GM19397 (cell line): ENCODE data around the gene MTFP1.
"Not testable (repeated sequence)": the region's sequence is repeated elsewhere in the genome, so short reads cannot be mapped to it uniquely, and the experiment has no call there.

Experiments used
- ATAC-seq: cut with Tn5 transposase; IDR thresholded peaks from one replicate; pipeline ENCODE4 v1.9.1; 2021; ENCODE audit warnings: mild to moderate bottlenecking, moderate library complexity; ENCODE audit not compliant: unreplicated experiment

The MTFP1 gene

GRCh38 chr22:30401024-30401423, 24.5 kb upstream of the MTFP1 start:
- ATAC-seq: not testable (repeated sequence)

DNA sequence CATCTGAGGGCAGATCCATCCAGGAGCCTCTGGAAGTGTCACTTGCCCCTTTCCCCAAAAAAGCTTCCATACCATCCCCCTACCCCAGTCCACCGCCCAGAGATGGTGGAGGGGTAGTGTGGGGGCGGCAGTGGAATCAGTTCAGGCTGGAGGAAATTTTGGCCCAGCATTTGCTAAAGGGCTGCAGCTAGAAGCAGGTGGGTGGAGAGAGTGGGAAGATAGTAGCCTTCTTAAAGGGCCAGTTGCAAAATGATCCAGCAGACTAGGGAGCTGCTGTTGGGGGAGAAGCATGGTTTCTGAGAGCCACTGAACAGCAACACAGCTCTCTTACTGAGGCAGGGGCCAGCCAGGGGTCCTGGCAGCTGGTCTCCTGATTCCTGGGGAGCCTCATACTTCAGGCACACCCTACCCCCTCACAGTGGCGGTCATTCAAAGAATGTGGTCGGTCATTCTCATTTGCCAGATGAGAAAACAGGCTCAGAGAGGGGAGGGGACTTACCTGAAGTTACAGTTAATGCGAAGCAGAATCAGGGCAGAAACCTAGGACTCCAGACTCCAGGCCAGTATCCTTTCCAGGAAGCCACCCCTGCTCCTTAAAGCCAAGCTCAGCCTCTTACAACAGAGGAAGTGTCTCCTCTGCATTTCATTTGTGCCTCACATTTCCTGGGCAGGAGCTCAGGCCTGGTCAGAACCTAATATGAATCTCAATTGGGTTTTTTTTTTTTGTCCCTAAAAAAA, 23.4 kb upstream of the MTFP1 start:
- ATAC-seq: no peak

GRCh38 chr22:30402766-30403104, 22.8 kb upstream of the MTFP1 start:
- ATAC-seq: not testable (repeated sequence)

DNA sequence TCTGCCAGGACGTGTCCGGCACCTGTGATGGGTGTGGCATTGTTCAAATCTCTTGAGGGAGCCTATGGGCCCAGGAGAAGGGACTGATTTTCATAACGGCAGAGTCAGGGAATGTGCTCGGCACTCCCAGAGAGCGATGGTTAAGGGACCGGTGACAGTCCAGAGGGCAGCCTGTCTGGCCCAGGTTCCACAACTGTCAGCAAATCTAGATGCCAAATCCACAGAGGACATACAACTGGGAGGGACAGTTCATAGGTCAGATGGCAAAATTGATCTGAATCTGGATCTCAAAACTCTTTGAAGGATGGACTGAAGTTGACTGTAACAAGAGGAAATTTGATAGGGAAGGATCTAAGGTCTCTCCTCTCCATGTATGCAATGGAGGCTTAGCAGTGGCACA, 21.3 kb upstream of the MTFP1 start:
- ATAC-seq: no peak

DNA sequence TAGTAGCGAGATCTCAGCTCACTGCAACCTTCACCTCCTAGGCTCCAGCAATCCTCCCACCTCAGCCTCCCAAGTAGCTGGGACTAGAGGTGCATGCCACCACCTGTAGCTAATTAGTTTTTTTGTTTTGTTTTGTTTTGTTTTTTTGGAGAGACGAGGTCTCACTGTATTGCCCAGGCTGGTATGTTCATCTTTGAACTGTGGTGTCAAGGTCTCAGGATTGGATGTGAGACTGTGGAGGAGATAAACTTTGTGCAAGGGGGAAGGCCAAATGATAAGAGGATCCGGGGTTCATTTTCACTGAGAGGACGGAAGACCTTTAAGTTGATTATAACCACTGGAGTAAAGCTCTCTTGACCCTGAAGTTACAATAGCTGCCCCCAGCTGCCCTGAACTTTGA, 19.8 kb upstream of the MTFP1 start:
- no peak for ATAC-seq

- no peak for ATAC-seq
Measured at GRCh38 chr22:30406400-30406799, 19.2 kb upstream of the MTFP1 start.

DNA sequence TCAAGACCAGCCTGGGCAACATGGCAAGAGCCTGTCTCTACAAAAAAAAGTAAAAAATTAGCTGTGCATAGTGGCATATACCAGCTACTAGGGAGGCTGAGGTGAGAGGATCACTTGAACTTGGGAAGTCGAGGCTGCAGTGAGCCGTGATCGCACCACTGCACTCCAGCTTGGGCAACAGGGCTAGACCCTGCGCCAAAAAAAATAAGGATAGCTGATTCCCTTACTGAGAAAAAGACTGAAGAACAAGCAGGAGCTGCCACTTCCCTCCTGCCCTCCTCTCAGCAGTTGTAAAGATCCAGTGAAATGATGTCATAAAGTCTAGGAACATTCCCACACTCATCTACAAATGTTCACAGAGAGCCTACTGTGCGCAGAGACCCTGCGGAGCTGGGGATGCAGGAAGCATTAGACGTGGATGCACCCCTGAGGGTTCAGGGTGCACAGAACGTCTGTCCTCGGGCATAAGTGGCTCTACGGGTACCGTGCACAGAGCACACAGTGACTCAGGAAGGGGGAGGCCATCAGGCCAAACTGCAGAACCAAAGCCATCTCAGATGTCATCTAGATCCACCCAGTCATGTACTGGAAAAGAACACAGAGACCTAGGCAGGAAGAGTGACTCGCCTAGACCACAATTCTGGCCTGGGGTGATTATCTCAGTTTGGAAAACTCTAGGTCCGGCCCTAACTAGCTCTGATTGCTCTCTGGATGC, 17.0 kb upstream of the MTFP1 start:
- ATAC-seq: no peak

- ATAC-seq: no peak
Measured at GRCh38 chr22:30411780-30412179, 13.8 kb upstream of the MTFP1 start.

GRCh38 chr22:30413001-30413400, 12.6 kb upstream of the MTFP1 start:
- no peak for ATAC-seq

DNA sequence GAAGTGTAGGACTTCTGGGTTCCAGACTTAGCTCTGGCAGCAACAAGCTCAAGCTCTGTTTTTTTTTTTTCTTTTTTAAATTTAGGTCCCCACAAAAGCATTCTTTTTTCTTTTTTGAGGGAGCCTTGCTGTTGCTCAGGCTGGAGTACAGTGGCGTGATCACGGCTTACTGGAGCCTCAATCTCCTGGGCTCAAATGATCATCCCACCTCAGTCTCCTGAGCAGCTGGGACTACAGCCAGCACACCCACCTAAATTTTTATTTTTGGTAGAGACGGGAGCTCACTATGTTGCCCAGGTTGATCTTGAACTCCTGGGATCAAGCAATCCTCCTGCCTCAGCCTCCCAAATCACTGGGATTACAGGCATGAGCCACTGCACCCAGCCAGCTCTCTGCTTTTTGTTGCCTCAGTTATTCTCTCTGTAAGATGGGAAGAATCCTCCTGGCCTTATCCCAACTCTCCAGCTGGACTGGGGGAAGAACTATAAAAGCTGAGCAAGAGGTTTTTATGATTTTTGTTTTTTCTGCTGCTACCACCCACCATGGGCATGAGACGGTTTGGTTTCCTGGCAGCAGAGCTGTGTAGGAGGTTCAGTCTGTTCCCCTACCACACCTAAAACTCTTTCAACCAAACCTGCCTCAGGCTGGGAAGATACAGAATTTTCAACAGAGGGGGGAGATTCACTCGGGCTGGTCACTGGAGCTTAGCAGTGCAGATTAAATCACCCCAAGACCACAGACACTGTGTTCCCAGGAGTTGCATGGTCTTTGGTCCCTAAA, 11.6 kb upstream of the MTFP1 start:
- no peak for ATAC-seq

DNA sequence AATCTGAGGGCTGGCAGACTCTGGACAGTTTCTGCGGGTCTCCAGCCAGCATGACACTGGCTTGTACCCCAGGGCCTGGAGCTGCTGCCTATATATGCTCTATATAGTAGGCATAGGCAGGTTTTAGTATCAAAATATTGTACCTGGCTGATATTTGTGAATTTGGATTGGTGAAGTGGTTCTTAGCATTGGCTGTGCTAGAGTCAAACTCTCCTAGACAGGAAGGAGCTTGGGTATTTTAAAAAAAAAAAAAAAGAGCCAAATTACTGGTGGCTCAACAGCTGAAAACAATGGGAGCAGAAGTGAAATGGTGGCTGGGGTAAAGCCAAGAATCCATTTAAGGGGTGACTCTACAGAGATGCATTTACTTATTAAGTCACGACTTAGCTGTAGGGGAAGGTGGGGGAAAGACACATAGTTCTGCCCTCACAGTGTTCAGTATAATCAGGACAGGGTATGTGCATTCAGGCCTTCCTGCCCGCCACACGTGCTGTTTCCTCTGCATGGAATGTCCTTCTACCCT, 11.0 kb upstream of the MTFP1 start:
- no peak for ATAC-seq

DNA sequence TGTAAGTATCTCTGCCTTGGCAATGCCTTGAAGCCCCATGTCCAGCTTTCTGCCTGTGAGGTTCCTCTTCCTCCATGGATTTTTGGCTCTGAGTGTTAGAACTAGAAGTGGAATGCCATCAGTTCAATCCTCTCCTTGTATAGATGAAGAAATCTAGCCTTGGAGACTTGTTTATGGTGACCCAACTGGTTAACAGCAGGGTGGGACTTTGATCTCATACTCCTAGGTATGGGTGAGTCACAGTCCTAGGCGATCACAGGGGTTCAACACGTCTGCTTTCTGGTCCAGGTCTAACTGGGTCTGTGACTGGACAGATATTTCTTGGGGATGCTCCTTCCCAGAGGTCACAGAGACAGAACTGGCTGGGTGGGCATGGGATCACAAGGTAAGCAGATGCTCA, 9.2 kb upstream of the MTFP1 start:
- ATAC-seq: no peak

DNA sequence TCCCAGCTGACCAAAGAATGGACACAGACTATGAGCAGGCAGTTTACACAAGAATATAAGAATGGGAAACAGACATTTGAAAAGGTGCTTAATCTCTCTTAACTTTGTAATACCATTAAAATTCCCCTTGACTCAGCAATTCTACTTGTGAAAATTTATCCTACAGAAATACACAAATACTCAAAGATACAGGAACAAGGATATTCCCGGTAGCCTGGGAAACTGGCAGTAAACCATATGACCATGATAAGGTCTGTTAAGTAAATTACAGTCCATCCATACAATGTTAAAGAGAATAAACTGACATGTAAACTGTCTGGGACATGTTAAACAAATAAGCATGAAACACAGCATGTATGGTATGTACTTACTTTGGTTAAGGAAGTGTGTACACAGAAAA, 8.7 kb upstream of the MTFP1 start:
- no peak for ATAC-seq

- no peak for ATAC-seq
Measured at GRCh38 chr22:30420347-30421125, 5.0 kb upstream of the MTFP1 start.

DNA sequence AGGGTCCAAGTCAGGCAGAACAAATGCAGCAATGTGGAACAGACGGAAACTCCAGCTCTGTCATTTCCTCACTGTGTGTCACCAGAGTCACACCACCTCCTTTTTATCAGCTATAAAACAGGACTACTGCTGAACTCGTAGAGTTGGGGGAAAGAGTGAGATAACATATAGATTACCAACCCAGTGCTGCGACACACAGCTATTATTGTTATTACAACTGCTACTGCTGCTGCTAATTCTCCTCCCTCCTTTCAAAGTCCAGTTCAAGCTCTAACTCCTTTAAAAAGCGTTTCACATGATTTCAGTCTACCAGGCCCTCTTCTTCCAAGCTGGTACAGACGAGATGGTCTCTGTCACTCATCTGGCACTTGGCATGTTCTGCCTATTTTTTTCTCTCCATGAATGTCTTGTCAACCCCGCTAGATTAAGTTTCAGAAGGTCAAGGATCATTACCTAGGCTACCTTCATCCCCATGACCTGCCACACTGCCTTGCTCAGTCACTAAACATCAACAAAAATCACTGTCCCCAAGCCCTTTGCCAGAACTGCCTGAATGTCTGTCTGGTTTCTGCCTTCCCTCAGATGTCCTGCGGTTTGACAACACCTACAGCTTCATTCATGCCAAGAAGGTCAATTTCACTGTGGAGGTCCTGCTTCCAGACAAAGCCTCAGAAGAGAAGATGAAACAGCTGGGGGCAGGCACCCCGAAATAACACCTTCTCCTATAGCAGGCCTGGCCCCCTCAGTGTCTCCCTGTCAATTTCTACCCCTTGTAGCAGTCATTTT, 3.7 kb upstream of the MTFP1 start:
- no peak for ATAC-seq

DNA sequence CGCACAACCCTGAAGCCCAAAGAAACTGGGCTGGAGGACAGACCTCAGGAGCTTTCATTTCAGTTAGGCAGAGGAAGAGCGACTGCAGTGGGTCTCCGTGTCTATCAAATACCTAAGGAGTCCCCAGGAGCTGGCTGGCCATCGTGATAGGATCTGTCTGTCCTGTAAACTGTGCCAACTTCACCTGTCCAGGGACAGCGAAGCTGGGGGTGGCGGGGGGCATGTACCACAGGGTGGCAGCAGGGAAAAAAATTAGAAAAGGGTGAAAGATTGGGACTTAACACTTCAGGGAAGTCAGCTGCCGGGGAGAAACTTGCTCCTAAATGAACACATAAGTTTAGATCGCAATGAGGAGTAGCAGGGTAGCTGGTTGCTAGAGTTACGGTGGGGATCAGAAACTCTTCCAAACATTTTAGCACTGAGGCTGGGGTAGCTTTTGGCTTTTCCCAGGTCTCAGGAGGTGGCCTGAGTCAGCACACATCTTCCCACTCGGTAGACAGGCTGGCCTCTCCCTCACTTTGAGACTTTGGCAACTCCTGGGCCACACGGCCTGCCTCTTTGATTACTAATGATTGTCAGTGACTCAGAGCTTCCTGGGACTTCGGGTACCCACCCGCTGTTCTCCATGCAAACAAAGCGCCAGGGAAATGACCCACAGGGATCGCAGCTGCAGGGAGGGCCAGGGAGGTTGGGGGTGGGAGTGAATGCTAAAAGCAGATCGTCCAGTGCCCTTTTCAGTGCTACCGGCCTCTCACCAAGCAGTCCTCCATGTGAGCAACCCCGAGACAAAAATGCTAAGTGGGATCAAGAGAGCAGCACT, 2.9 kb upstream of the MTFP1 start:
- no peak for ATAC-seq

GRCh38 chr22:30423301-30423958, 2.1 kb upstream of the MTFP1 start:
- ATAC-seq: peak; percentile 24

DNA sequence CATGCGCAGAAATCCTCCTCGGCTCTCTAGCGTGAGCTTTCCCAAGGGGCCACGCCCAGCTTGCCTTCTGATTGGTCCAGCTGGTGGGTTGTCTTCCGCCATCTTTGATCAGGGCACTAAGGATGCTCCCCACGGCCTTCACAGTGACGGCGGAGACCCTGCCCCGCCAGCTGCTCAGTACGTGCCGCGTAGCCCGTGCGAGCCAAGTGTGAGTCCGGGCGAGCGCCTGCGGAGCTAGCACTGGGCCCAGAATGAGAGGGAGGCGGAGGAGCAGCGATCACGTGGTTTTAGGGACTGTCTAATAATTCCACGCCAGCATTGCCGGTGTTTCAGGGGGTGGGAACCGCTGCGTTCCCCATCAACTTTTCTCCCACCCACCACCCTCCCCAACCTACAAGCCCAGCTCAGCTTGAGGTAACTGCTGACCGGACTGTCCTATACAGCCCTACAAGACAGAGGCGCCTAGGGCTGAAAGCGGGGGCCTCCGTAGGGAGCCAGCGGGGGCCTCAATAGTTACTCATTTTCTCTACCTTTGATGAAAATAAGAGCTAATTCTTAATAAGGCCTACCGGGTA, 1.5 kb upstream of the MTFP1 start:
- ATAC-seq: peak; percentile 84
